Endothelial cell of umbilical vein (primary cell): ENCODE data around the gene SEC31A. TPM values are rescaled to one million over a fixed set of nuclear protein-coding genes. Genes with fewer than 3 reads are reported as not detected.

Experiments
- BruUV-seq: library from RNA; stranded (reverse); fragments of 400-500 nt; replicated peaks from 2 replicates; lab custom pipeline; 2021; lab: Mats Ljungman, UMichigan
- CTCF ChIA-PET: fragments of 300-600, 350-600 bp; sonication (Branson Sonifier 250); formaldehyde crosslinking; loops from one replicate; lab custom pipeline; 2021; ENCODE audit warnings: antibody characterized with exemption, inconsistent platforms; lab: Charles Lee
- POLR2A ChIA-PET: fragments of 300-600, 350-600 bp; sonication (Branson Sonifier 250); formaldehyde crosslinking; loops from one replicate; lab custom pipeline; 2021; ENCODE audit warnings: antibody characterized with exemption, inconsistent platforms; lab: Charles Lee
- DNase-seq: peaks from one replicate; pipeline ENCODE4 v3.0.0-alpha.2; 2011; ENCODE audit warnings: low read depth, low spot score
- FAIRE-seq: peaks from 2 replicates; lab custom pipeline; 2011; peaks lifted over from hg19 to GRCh38; lab: Jason Lieb, UNC
- H2AFZ ChIP-seq: 2 replicates; pipeline ENCODE4 v1.6.0; 2012; ENCODE audit warnings: low read depth, low read length, control low read depth, inconsistent platforms
- H3K27ac ChIP-seq: 2 replicates; pipeline ENCODE4 v1.5.1; 2011; ENCODE audit warnings: low read depth, mild to moderate bottlenecking, control low read depth, low read length, moderate library complexity; ENCODE audit not compliant: insufficient read depth
- H3K27me3 ChIP-seq, 2 experiments: 2 replicates each; pipeline versions ENCODE4 v1.6.0 to v1.6.1; 2011; ENCODE audit warnings: low read length in 2 of 2, mixed read lengths in 1 of 2; ENCODE audit not compliant: control insufficient read depth in 2 of 2, insufficient read depth in 2 of 2
- H3K36me3 ChIP-seq, 2 experiments: 2 replicates in 1 of 2; 3 replicates in 1 of 2; pipeline ENCODE4 v1.5.1; 2011; ENCODE audit warnings: low read length in 2 of 2, mild to moderate bottlenecking in 1 of 2, moderate library complexity in 1 of 2; ENCODE audit not compliant: control insufficient read depth in 2 of 2, insufficient read depth in 2 of 2; ENCODE audit errors: extremely low read depth in 1 of 2
- H3K4me1 ChIP-seq: 3 replicates; pipeline ENCODE4 v1.5.1; 2011; ENCODE audit warnings: mild to moderate bottlenecking, low read length; ENCODE audit not compliant: control insufficient read depth, insufficient read depth; ENCODE audit errors: extremely low read depth
- H3K4me2 ChIP-seq: 2 replicates; pipeline ENCODE4 v1.6.1; 2011; ENCODE audit warnings: low read length, control low read depth, mixed read lengths; ENCODE audit not compliant: insufficient read depth
- H3K4me3 ChIP-seq, 3 experiments: fragments of 200-600 bp in 1 of 3; sonication (generic), shearing (Covaris generic) in 1 of 3; replicated peaks in 1 of 3; 2 replicates each; pipeline ENCODE4 v1.5.1; 2011 to 2016; ENCODE audit warnings: control low read depth in 3 of 3, low read length in 3 of 3, mild to moderate bottlenecking in 2 of 3, inconsistent platforms in 1 of 3, low read depth in 1 of 3, moderate library complexity in 1 of 3; ENCODE audit not compliant: insufficient read depth in 1 of 3
- H3K79me2 ChIP-seq: 2 replicates; pipeline ENCODE4 v1.6.0; 2012; ENCODE audit warnings: low read length, inconsistent platforms; ENCODE audit not compliant: control insufficient read depth, insufficient read depth
- H3K9ac ChIP-seq: replicated peaks from 2 replicates; pipeline ENCODE3; 2011; ENCODE audit warnings: low read length, control low read depth; ENCODE audit not compliant: insufficient read depth; ENCODE audit errors: extremely low read depth
- H3K9me1 ChIP-seq: replicated peaks from 3 replicates; pipeline ENCODE4 v1.6.0; 2011; ENCODE audit warnings: mild to moderate bottlenecking, low read length; ENCODE audit not compliant: control insufficient read depth, insufficient read depth; ENCODE audit errors: extremely low read depth
- H3K9me3 ChIP-seq: replicated peaks from 2 replicates; pipeline ENCODE4 v1.5.1; 2012; ENCODE audit warnings: low read length, inconsistent platforms; ENCODE audit not compliant: control insufficient read depth, insufficient read depth
- H4K20me1 ChIP-seq: replicated peaks from 2 replicates; pipeline ENCODE3; 2011; ENCODE audit warnings: mild to moderate bottlenecking, low read length; ENCODE audit not compliant: control insufficient read depth, insufficient read depth; ENCODE audit errors: extremely low read depth
- CTCF ChIP-seq, 2 donors: IDR thresholded peaks; 1 replicate in 1 of 2; 2 replicates in 1 of 2; pipeline ENCODE4 v1.5.1; 2011; ENCODE audit warnings: low read length in 2 of 2, mild to moderate bottlenecking in 2 of 2, moderate library complexity in 2 of 2, control low read depth in 1 of 2, inconsistent platforms in 1 of 2, low read depth in 1 of 2; ENCODE audit not compliant: insufficient read depth in 1 of 2; ENCODE audit errors: extremely low read depth in 1 of 2
- EZH2 ChIP-seq: IDR thresholded peaks from 2 replicates; pipeline ENCODE4 v1.6.1; 2012; ENCODE audit warnings: borderline replicate concordance, low read depth, mild to moderate bottlenecking, moderate library complexity, low read length, inconsistent platforms; ENCODE audit not compliant: severe bottlenecking
- FOS ChIP-seq: IDR thresholded peaks from 2 replicates; pipeline ENCODE4 v1.6.1; 2011; ENCODE audit warnings: mild to moderate bottlenecking, low read length, moderate library complexity, borderline replicate concordance; ENCODE audit not compliant: insufficient read depth
- GATA2 ChIP-seq: IDR thresholded peaks from 2 replicates; pipeline ENCODE4 v1.7.0; 2011; ENCODE audit warnings: low read depth, mild to moderate bottlenecking, moderate library complexity, mixed read lengths, low read length; ENCODE audit not compliant: insufficient read length, insufficient read depth
- JUN ChIP-seq: IDR thresholded peaks from 2 replicates; pipeline ENCODE4 v1.6.1; 2011; ENCODE audit warnings: borderline replicate concordance, low read depth; ENCODE audit not compliant: insufficient read length, insufficient read depth
- MAX ChIP-seq: IDR thresholded peaks from 2 replicates; pipeline ENCODE4 v1.6.1; 2011; ENCODE audit not compliant: insufficient read depth, insufficient read length
- MYC ChIP-seq: IDR thresholded peaks from one replicate; pipeline ENCODE4 v1.6.1; 2011; ENCODE audit warnings: mild to moderate bottlenecking, low read depth, low read length
- POLR2A ChIP-seq: IDR thresholded peaks from 2 replicates; pipeline ENCODE4 v1.6.1; 2012; ENCODE audit warnings: low read depth, mild to moderate bottlenecking, control low read depth, low read length
- POLR2AphosphoS5 ChIP-seq: IDR thresholded peaks from 2 replicates; pipeline ENCODE4 v1.6.1; 2012; ENCODE audit warnings: low read depth, mild to moderate bottlenecking, control low read depth, low read length, moderate library complexity; ENCODE audit not compliant: insufficient read depth
- dilution Hi-C: fragments of 300-500 bp; cut with MboI; formaldehyde crosslinking; loops from one replicate; pipeline ENCODE4 v1.15.0; 2019; ENCODE audit warnings: low sequenced_read_pairs; ENCODE audit not compliant: extremely low pct_ligation_motif_present
- intact Hi-C: fragments of 100-400 bp; cut with micrococcal nuclease; formaldehyde crosslinking; loops from one replicate; pipeline ENCODE4 v1.10.0; 2022
- polyA plus RNA-seq, 4 experiments: library from polyadenylated mRNA; depleted of rRNA in 3 of 4; stranded (reverse) in 3 of 4; unstranded in 1 of 4; fragments of >200 nt; gene quantifications; 2 replicates each; pipeline versions ENCODE4 v1.2.1 to v1.2.3, GENCODE V29; 2011 to 2012; ENCODE audit warnings: missing spikeins in 1 of 4
- total RNA-seq: library from RNA; stranded (reverse); gene quantifications from 2 replicates; pipeline ENCODE4 v1.2.3, GENCODE V29; 2021

Gene SEC31A
- total and polyA plus RNA-seq, 2 donors (not counting 3 experiments of a cell fraction or from before 2014, with no cell fraction given), result 226 to 301 TPM

GRCh38 chr4:82809619-82810018, 81.3 kb downstream of the SEC31A start:
- DNase-seq (no peak), FAIRE-seq (no peak)
- Histone ChIP-seq H2AFZ (no peak overlapping the region), H3K79me2 (no peaks in the 10 kb centered on the region), H3K27ac (no peak overlapping the region), H3K9me3 (no peaks in the 10 kb centered on the region), H4K20me1 (no peaks in the 10 kb centered on the region), H3K36me3 (no peaks in the 10 kb centered on the region), H3K27me3 (peaks cover 0 to 4% of the 10 kb centered on the region in 2 experiments), H3K4me2 (no peak overlapping the region), H3K4me3 (no peak overlapping the region), H3K4me1 (peaks cover 6% of the 10 kb centered on the region), H3K9ac (no peak overlapping the region), H3K9me1 (no peaks in the 10 kb centered on the region)
- no peak for TF ChIP-seq MAX
- no peak for TF ChIP-seq POLR2AphosphoS5
- TF ChIP-seq JUN, result no peak
- no peak for TF ChIP-seq EZH2
- no peak for TF ChIP-seq FOS
- dilution Hi-C loops, result no loop called here
- CTCF ChIA-PET, result no interaction called here
- POLR2A ChIA-PET, result no interaction called here
- intact Hi-C loops, result no loop called here
- BruUV-seq, result no TSS peak

GRCh38 chr4:82803746-82804145, 87.2 kb downstream of the SEC31A start:
- H3K27ac ChIP-seq, result no peak overlapping the region
- H3K9me1 ChIP-seq, result no peaks in the 10 kb centered on the region
- intact Hi-C loops (no loop called here), dilution Hi-C loops (no loop called here)
- H3K27me3 ChIP-seq, result peaks cover 6 to 9% of the 10 kb centered on the region in 2 experiments
- H3K9ac ChIP-seq, result no peak overlapping the region
- no peak for TF ChIP-seq EZH2
- no peak for TF ChIP-seq FOS
- no peak for TF ChIP-seq MAX
- TF ChIP-seq POLR2AphosphoS5, result no peak
- TF ChIP-seq CTCF (IDR thresholded peaks at IDR 0.05; ENCODE audit: extremely low read depth in 1 of 2, insufficient read depth in 1 of 2, low read depth in 1 of 2, low read length in 2 of 2), result no peak
- TF ChIP-seq JUN, result no peak
- TF ChIP-seq MYC, result no peak
- TF ChIP-seq GATA2, result no peak
- TF ChIP-seq POLR2A, result no peak
- no peak for DNase-seq
- no peaks in the 10 kb centered on the region for H4K20me1 ChIP-seq
- H3K4me1 ChIP-seq, result peaks cover 2% of the 10 kb centered on the region
- FAIRE-seq, result no peak
- H3K36me3 ChIP-seq, result no peaks in the 10 kb centered on the region
- H2AFZ ChIP-seq, result no peak overlapping the region
- H3K79me2 ChIP-seq, result no peaks in the 10 kb centered on the region
- no peak overlapping the region for H3K4me2 ChIP-seq
- ChIA-PET POLR2A (no interaction called here), CTCF (interaction anchor here (1.8 to 2.1 kb wide), 2 partner anchors 65 to 342 kb away, joined by 6 to 14 read pairs; no protein-coding TSS in a partner anchor)
- no TSS peak for BruUV-seq
- no peaks in the 10 kb centered on the region for H3K9me3 ChIP-seq
- no peak overlapping the region for H3K4me3 ChIP-seq
